KMS-11 (cell line): ENCODE data around the gene KRI1.

Source experiments
- H2AFZ ChIP-seq: fragments of 200-600 bp; sonication (generic); 2 replicates; pipeline ENCODE4 v1.6.1; 2016; ENCODE audit warnings: antibody characterized with exemption, mixed run types, low read depth
- H3K27ac ChIP-seq: fragments of 200-600 bp; sonication (generic); 2 replicates; pipeline ENCODE4 v1.6.1; 2016; ENCODE audit warnings: mild to moderate bottlenecking, mixed run types
- H3K27me3 ChIP-seq: fragments of 200-600 bp; sonication (generic); 2 replicates; pipeline ENCODE4 v1.6.1; 2017; ENCODE audit warnings: mild to moderate bottlenecking, low read depth, mixed run types, moderate library complexity; ENCODE audit not compliant: insufficient read depth
- H3K36me3 ChIP-seq: fragments of 200-600 bp; sonication (generic); 2 replicates; pipeline ENCODE4 v1.6.1; 2017; ENCODE audit warnings: mild to moderate bottlenecking, mixed run types; ENCODE audit not compliant: insufficient read depth
- H3K4me1 ChIP-seq: fragments of 200-600 bp; sonication (generic); 2 replicates; pipeline ENCODE4 v1.6.1; 2016; ENCODE audit warnings: mild to moderate bottlenecking, low read depth, mixed run types; ENCODE audit not compliant: poor library complexity, severe bottlenecking
- H3K4me2 ChIP-seq: fragments of 200-600 bp; sonication (generic); 2 replicates; pipeline ENCODE4 v1.7.0; 2016; ENCODE audit warnings: mild to moderate bottlenecking, mixed run types
- H3K4me3 ChIP-seq: fragments of 200-600 bp; sonication (generic); IDR thresholded peaks from 2 replicates; pipeline ENCODE4 v1.6.1; 2017; ENCODE audit warnings: low read depth, low read length, mixed read lengths; ENCODE audit not compliant: insufficient read depth
- H3K79me2 ChIP-seq: fragments of 200-600 bp; sonication (generic); 2 replicates; pipeline ENCODE4 v1.6.1; 2016; ENCODE audit warnings: low read depth, mixed run types; ENCODE audit not compliant: insufficient read depth
- H3K9ac ChIP-seq: fragments of 200-600 bp; sonication (generic); 2 replicates; pipeline ENCODE4 v1.6.1; 2016; ENCODE audit warnings: mild to moderate bottlenecking, mixed run types
- H4K20me1 ChIP-seq: fragments of 200-600 bp; sonication (generic); 2 replicates; pipeline ENCODE4 v1.6.1; 2016; ENCODE audit warnings: mild to moderate bottlenecking, mixed run types; ENCODE audit not compliant: insufficient read depth
- CTCF ChIP-seq: fragments of 200-600 bp; sonication (generic); conservative IDR thresholded peaks from 2 replicates; pipeline ENCODE4 v1.6.1; 2017; ENCODE audit warnings: low read depth, mild to moderate bottlenecking, antibody characterized with exemption, low read length, moderate library complexity, mixed read lengths

The KRI1 gene

GRCh38 chr19:10600149-10600548, 34.3 kb upstream of the KRI1 start:
- Histone ChIP-seq H3K4me3 (no peak overlapping the region), H3K36me3 (no peaks in the 10 kb centered on the region), H3K27ac (no peak overlapping the region), H2AFZ (no peak overlapping the region), H3K4me1 (peaks cover 7% of the 10 kb centered on the region), H3K79me2 (no peaks in the 10 kb centered on the region), H3K9ac (no peak overlapping the region), H3K27me3 (peaks cover 14% of the 10 kb centered on the region; the same call in 1 of the 2 replicates), H3K4me2 (no peak overlapping the region), H4K20me1 (no peaks in the 10 kb centered on the region)
- no peak for TF ChIP-seq CTCF

GRCh38 chr19:10593820-10594637, 28.2 kb upstream of the KRI1 start:
- Histone ChIP-seq H3K36me3 (no peaks in the 10 kb centered on the region), H2AFZ (peak overlapping the region; percentile 26; the same call in 1 of the 2 replicates), H3K4me3 (no peak overlapping the region), H3K27ac (no peak overlapping the region), H4K20me1 (no peaks in the 10 kb centered on the region), H3K79me2 (no peaks in the 10 kb centered on the region), H3K9ac (no peak overlapping the region), H3K4me2 (no peak overlapping the region; the same call in 1 of the 2 replicates), H3K27me3 (no peaks in the 10 kb centered on the region), H3K4me1 (peaks cover 22% of the 10 kb centered on the region)
- no peak for TF ChIP-seq CTCF

- no peak overlapping the region for H3K4me3 ChIP-seq
- H3K27me3 ChIP-seq = no peaks in the 10 kb centered on the region
- peaks cover 22% of the 10 kb centered on the region for H3K4me1 ChIP-seq
- H3K9ac ChIP-seq = no peak overlapping the region
- H3K27ac ChIP-seq = no peak overlapping the region
- no peak for TF ChIP-seq CTCF
- no peak overlapping the region; the same call in 1 of the 2 replicates for H3K4me2 ChIP-seq
- no peaks in the 10 kb centered on the region for H3K79me2 ChIP-seq
- H2AFZ ChIP-seq = no peak overlapping the region
- no peaks in the 10 kb centered on the region for H4K20me1 ChIP-seq
- H3K36me3 ChIP-seq = no peaks in the 10 kb centered on the region
Observed at GRCh38 chr19:10593148-10593547, 27.3 kb upstream of the KRI1 start.

GRCh38 chr19:10587839-10588150, 22.0 kb upstream of the KRI1 start:
- H3K4me1 ChIP-seq = no peaks in the 10 kb centered on the region
- no peak overlapping the region for H3K4me3 ChIP-seq
- H4K20me1 ChIP-seq = no peaks in the 10 kb centered on the region
- H3K4me2 ChIP-seq = no peak overlapping the region
- H3K27me3 ChIP-seq = peaks cover 21% of the 10 kb centered on the region
- H3K79me2 ChIP-seq = no peaks in the 10 kb centered on the region
- H3K36me3 ChIP-seq = no peaks in the 10 kb centered on the region
- TF ChIP-seq CTCF = no peak
- H3K27ac ChIP-seq = no peak overlapping the region
- H2AFZ ChIP-seq = no peak overlapping the region
- H3K9ac ChIP-seq = no peak overlapping the region
